ENCODE data around the gene SH2D3A.
"Not testable (repeated sequence)": the region's sequence is repeated elsewhere in the genome, so short reads cannot be mapped to it uniquely, and the experiment has no call there.

Gene SH2D3A

GRCh38 chr19:6788896-6789295 is 21.7 kb upstream of the SH2D3A start:
- ATAC-seq: no peak

DNA sequence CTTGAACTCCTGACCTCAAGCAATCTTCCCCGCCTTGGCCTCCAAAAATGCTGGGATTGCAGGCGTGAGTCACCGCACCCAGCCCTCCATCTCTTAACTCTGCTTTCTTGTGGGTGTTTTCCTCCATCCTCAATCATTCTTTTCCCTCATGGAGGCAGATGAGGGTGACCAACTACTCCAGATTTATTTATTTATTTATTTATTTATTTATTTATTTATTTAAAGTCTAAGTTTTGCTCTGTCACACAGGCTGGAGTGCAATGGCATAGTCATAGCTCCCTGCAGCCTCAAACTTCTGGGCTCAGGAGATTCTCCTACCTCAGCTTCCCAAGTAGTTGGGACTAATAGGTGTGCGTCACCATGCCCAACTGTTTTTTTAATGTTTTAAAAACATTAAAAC is 20.2 kb upstream of the SH2D3A start:
- no peak for ATAC-seq

- ATAC-seq: peak in 1 of 2 donors; percentile 56
Observed at GRCh38 chr19:6779206-6779605, 12.0 kb upstream of the SH2D3A start.

DNA sequence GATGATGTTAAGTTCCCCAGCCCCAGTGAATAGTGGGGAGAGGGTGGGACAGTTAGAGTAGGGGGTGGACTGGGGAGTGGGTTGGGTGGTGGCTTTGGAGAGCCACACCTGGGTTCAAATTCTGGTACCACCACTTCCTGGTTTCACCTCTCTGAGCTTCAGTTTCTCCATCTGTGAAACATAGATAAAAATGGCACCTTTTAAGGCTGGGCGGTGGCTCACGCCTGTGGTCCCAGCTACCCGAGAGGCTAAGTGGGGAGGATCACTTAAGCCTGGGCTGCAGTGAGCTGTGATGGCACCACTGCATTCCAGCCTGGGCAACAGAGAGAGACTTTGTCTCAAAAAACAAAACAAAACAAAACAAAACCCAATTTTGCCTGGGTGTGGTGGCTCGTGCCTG is 11.2 kb upstream of the SH2D3A start:
- no peak for ATAC-seq

DNA sequence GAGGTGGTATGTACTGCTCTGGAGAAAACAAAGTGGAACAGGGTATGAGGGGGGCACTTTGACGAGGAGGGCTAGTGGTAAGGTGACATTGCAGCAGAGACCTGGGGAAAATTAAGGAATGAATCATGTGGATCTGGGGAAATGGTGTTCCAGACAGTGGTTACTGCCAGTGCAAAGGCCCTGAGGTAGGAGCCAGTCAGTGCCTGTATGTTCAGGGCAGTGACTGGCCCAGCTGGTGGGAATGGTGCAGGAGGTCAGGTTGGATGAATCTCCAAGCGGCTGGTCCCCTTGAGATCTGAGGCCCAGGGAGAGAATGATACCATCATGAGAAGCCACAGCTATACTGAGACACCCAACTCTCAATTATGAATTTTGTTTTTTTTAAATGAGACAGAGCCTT is 10.2 kb upstream of the SH2D3A start:
- no peak for ATAC-seq

- no peak for ATAC-seq
Observed at GRCh38 chr19:6776999-6777398, 9.8 kb upstream of the SH2D3A start.

GRCh38 chr19:6776045-6776444 is 8.8 kb upstream of the SH2D3A start:
- not testable (repeated sequence) for ATAC-seq

- ATAC-seq: no peak
Observed at GRCh38 chr19:6774821-6775707, 7.8 kb upstream of the SH2D3A start.

DNA sequence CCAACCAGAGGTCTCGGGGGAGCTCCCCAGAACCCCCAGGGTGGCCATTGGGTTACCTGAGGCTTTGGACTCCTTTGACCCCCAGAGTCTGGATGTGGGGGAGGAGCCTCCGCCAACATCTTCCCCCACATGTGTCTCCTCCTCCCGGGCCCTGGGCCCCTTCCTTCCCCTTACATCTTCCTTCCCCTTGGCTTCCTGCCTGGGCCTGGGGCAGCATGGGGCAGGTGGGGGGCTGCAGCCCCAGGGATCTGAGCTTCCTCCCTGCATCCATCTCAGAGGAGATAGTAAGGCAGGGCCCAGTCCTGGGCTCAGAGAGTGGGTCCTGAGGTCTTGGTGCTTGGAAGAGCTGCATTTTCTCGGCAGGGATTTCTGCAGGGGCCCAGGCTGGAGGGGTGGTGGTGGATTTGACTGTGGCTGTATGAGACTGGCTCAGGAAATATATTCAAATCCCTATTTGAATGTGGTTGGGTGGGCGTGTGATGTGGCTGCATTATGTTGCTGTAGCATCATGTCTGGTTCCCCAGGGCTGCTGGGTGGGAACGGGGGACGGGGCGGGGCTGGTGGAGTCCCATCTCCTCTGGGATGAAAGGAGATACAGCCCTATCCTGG is 6.2 kb upstream of the SH2D3A start:
- ATAC-seq: peak; percentile 35 to 41

GRCh38 chr19:6772866-6773322 is 5.7 kb upstream of the SH2D3A start:
- no peak for ATAC-seq

DNA sequence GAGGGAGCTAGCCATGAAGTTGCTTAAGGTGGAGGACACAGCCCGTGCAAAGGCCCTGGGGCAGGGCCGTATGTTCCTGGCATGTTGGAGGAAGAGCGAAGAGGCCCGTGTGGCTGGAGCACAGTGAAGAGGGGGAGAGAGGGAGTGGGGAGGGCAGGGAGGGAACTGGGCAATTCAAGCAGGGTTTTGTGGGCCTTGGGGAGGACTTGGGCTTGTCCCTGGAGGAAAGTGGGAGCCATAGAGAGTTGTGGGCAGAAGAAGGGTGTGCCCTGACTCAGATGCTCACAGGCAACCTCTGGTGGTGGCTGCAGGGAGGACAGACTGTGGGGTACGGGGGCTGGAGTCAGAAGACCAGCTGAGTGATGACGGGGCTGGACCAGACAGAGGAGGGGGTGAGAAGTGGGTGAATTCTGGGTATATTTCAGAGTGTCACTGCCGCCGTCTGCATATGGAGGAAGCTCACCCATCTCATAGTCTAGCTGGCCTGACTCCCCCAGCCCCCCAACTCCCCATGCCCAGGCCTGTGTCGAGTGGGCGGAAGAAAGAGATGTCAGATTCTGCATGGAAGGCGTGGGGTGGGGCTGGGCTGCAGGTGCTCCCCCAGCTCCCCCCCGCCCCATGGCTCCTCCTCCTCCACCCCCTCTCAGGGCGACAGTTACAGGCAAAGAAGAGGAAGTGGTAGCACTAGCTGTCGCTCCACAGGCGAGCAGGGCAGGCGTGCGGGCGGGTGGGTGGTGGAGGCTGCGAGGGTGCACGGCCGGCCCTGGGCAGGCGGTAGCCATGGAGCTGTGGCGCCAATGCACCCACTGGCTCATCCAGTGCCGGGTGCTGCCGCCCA is 5.0 kb upstream of the SH2D3A start, which contains the start of gene VAV1:
VAV1 (plus strand) TSS at position 681 of the 838 bp plus-strand sequence; CDS start at position 781, 100 bp downstream.
- peak; percentile 55 to 62 for ATAC-seq

- not testable (repeated sequence) for ATAC-seq
Observed at GRCh38 chr19:6771648-6772027, 4.4 kb upstream of the SH2D3A start.

DNA sequence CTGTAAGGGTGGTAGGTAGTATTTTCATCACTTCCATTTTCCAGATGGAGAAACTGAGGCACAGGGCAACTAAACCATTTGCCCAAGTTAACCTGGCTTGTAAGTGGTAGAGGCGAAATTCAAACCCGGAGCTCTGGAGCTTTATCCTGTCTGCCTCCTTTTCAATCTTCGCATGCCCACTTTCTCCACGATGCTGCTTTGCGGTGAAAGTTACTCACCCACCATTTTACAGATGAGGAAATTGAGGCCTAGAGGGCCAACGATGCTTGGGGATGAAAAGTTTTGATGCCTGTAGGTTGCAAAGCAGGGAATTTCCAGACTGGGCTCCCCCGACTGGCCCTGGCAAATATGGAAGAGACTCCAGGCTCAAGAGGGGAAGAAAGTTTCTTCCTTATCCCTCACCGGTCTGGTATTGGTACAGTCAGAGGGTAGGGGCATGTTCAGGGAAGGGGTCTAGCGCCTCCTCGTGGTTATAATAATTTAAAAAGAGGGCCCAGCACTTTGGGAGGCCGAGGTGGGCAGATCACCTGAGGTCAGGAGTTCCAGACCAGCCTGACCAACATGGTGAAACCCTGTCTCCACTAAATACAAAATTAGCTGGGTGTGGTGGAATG is 1.9 kb upstream of the SH2D3A start:
- ATAC-seq: no peak

- no peak for ATAC-seq
Observed at GRCh38 chr19:6768236-6768785, 1.1 kb upstream of the SH2D3A start.

DNA sequence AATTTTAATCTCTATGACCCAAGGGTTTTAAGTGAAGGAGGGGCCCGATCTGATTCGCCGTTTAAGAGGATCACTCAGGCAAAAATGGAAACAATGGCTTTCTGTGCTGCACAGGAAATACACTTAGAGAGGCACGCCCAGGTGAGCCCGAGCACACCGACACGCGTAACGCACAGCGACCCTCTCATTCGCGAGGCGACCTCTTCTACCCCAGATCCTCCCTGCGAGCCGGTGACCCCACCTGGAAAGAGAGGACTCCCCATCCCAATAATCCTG is 216 bp downstream of the SH2D3A start:
- peak; percentile 43 to 49 for ATAC-seq

GRCh38 chr19:6766357-6767080 is 716 bp downstream of the SH2D3A start:
- no peak for ATAC-seq

- ATAC-seq: no peak
Observed at GRCh38 chr19:6765738-6766356, 1.4 kb downstream of the SH2D3A start.

DNA sequence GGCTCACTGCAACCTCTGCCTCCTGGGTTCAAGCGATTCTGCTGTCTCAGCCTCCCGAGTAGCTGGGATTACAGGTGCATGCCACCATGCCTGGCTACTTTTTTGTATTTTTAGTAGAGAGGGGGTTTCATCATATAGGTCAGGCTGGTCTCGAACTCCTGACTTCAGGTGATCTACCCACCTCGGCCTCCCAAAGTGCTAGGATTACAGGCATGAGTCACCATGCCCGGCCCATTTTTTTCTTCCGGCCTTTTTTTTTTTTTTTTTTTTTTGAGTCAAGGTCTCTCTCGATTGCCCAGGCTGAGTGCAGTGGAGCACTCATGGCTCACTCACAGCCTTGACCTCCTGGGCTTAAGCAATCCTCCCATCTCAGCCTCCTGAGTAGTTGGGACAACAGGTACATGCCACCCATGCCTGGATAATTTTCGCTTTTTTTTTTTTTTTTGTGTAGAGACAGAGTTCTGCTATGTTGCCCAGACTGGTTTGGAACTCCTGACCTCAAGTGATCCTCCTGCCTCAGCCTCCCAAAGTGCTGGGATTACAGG is 4.9 kb downstream of the SH2D3A start:
- ATAC-seq: not testable (repeated sequence)

- ATAC-seq: peak in 1 of 2 donors; percentile 48
Observed at GRCh38 chr19:6761053-6761676, 6.1 kb downstream of the SH2D3A start.

DNA sequence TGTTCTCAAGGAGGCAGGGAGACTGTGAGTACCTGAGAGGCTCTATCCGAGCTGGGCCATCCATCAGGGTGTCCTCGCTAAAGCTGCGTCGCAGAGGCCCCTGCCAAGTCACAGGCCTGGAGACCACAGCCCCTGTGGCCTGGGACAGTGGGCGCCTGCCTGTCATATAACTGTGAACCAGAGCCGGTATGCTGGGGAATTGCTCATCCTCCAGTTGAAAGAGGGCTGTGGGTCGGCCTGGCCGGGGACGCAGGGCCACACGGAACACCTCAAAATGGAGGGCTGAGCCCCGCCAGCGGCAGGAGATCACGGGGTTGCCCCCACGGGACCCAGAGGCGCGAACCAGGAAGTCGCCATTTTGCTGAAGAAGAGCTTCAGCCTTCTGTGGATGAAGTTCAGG is 6.6 kb downstream of the SH2D3A start:
- ATAC-seq: no peak

Data from activated CD4-positive, CD25-positive, alpha-beta regulatory T cell treated with anti-CD3 and anti-CD28 coated beads, Interleukin-2, amount 50 U/mL, for 24 hours (primary cell).